SK-N-SH (cell line): ENCODE measurements around the gene OCA2. TPM values are rescaled to one million over a fixed set of nuclear protein-coding genes. Genes with fewer than 3 reads are reported as not detected.

Experiments
- CTCF ChIA-PET: fragments of 300-600, 350-600 bp; formaldehyde crosslinking; extraction: SDS; loops from one replicate; lab custom pipeline; 2021; lab: Yijun Ruan, JAX
- POLR2A ChIA-PET: fragments of 350-600 bp; sonication (Branson Sonifier 250); formaldehyde crosslinking; extraction: SDS; loops from one replicate; lab custom pipeline; 2020; ENCODE audit warnings: antibody characterized with exemption, inconsistent platforms; lab: Yijun Ruan, JAX
- DNase-seq: peaks from one replicate; pipeline ENCODE4 v3.0.0; 2012
- H2AFZ ChIP-seq: fragments of 200-600 bp; sonication (generic); 2 replicates; pipeline ENCODE4 v1.8.1; 2016; ENCODE audit warnings: antibody characterized with exemption, mild to moderate bottlenecking, low read depth
- H3F3A ChIP-seq: fragments of 200-600 bp; sonication (generic); replicated peaks from 2 replicates; pipeline ENCODE3; 2016; ENCODE audit warnings: antibody characterized with exemption, mild to moderate bottlenecking; ENCODE audit not compliant: insufficient read depth
- H3K27ac ChIP-seq, 2 experiments: fragments of 200-500 bp in 1 of 2; fragments of 200-600 bp in 1 of 2; sonication (Bioruptor generic) in 1 of 2; sonication (generic), shearing (Covaris generic) in 1 of 2; 2 replicates each; pipeline versions ENCODE4 v1.5.1 to v1.6.1; 2014 to 2016; ENCODE audit warnings: low read depth in 2 of 2, inconsistent platforms in 1 of 2, low read length in 1 of 2, mild to moderate bottlenecking in 1 of 2, mixed read lengths in 1 of 2
- H3K27me3 ChIP-seq: fragments of 200-600 bp; sonication (generic), shearing (Covaris generic); 2 replicates; pipeline ENCODE4 v1.6.1; 2016; ENCODE audit warnings: mixed run types; ENCODE audit not compliant: insufficient read depth
- H3K36me3 ChIP-seq, 2 experiments: fragments of 200-500 bp in 1 of 2; fragments of 200-600 bp in 1 of 2; sonication (Bioruptor generic) in 1 of 2; sonication (generic) in 1 of 2; replicated peaks in 1 of 2; 2 replicates each; pipeline versions ENCODE3 to v1.5.1; 2014 to 2016; ENCODE audit warnings: low read length in 1 of 2, mild to moderate bottlenecking in 1 of 2; ENCODE audit not compliant: insufficient read depth in 2 of 2, control insufficient read depth in 1 of 2
- H3K4me1 ChIP-seq, 2 experiments: fragments of 200-500 bp in 1 of 2; fragments of 200-600 bp in 1 of 2; sonication (Bioruptor generic) in 1 of 2; sonication (generic), shearing (Covaris generic) in 1 of 2; 2 replicates each; pipeline versions ENCODE4 v1.5.1 to v1.6.1; 2014 to 2016; ENCODE audit warnings: low read depth in 1 of 2, low read length in 1 of 2, mixed run types in 1 of 2; ENCODE audit not compliant: insufficient read depth in 2 of 2, control insufficient read depth in 1 of 2
- H3K4me2 ChIP-seq: fragments of 200-600 bp; sonication (generic), shearing (Covaris generic); 2 replicates; pipeline ENCODE4 v1.6.1; 2017; ENCODE audit warnings: mixed run types
- H3K4me3 ChIP-seq, 2 experiments: fragments of 200-500 bp in 1 of 2; fragments of 200-600 bp in 1 of 2; sonication (Bioruptor generic) in 1 of 2; sonication (generic), shearing (Covaris generic) in 1 of 2; 2 replicates each; pipeline versions ENCODE4 v1.5.1 to v1.8.1; 2014 to 2016; ENCODE audit warnings: low read depth in 2 of 2, inconsistent platforms in 1 of 2, low read length in 1 of 2, mild to moderate bottlenecking in 1 of 2, mixed read lengths in 1 of 2, moderate library complexity in 1 of 2
- H3K79me2 ChIP-seq: fragments of 200-600 bp; sonication (generic); 2 replicates; pipeline ENCODE4 v1.8.1; 2017; ENCODE audit warnings: mild to moderate bottlenecking; ENCODE audit not compliant: insufficient read depth
- H3K9ac ChIP-seq: fragments of 200-600 bp; sonication (generic); 2 replicates; pipeline ENCODE4 v1.6.1; 2017; ENCODE audit warnings: mixed run types
- H3K9me2 ChIP-seq: fragments of 200-600 bp; sonication (generic); 2 replicates; pipeline ENCODE4 v1.6.1; 2017; ENCODE audit warnings: mixed run types
- H3K9me3 ChIP-seq: fragments of 200-600 bp; sonication (generic); 2 replicates; pipeline ENCODE4 v1.6.1; 2017; ENCODE audit warnings: mixed run types, mild to moderate bottlenecking, moderate library complexity
- H4K20me1 ChIP-seq: fragments of 200-600 bp; sonication (generic); 2 replicates; pipeline ENCODE4 v1.6.1; 2017; ENCODE audit warnings: mild to moderate bottlenecking, mixed run types; ENCODE audit not compliant: insufficient read depth
- ELF1 ChIP-seq: IDR thresholded peaks from 2 replicates; pipeline ENCODE4 v1.4.0; 2012
- EP300 ChIP-seq, 2 experiments: IDR thresholded peaks; 2 replicates each; pipeline versions ENCODE4 v1.4.0 to v1.6.1; 2012; ENCODE audit warnings: borderline replicate concordance in 1 of 2, low read depth in 1 of 2, low read length in 1 of 2
- FOSL2 ChIP-seq: IDR thresholded peaks from 2 replicates; pipeline ENCODE4 v1.4.0; 2012; ENCODE audit warnings: low read depth, mild to moderate bottlenecking, moderate library complexity, borderline replicate concordance
- FOXM1 ChIP-seq: IDR thresholded peaks from 2 replicates; pipeline ENCODE4 v1.4.0; 2012; ENCODE audit warnings: low read depth, mild to moderate bottlenecking
- GATA2 ChIP-seq: sonication (generic); formaldehyde crosslinking; IDR thresholded peaks from 2 replicates; pipeline ENCODE4 v1.5.0; 2020; ENCODE audit warnings: mild to moderate bottlenecking, missing genetic modification reagents
- JUND ChIP-seq: IDR thresholded peaks from 2 replicates; pipeline ENCODE4 v1.4.0; 2012
- NFIC ChIP-seq: IDR thresholded peaks from 2 replicates; pipeline ENCODE4 v1.4.0; 2012; ENCODE audit warnings: borderline replicate concordance
- NRF1 ChIP-seq: IDR thresholded peaks from 2 replicates; pipeline ENCODE4 v1.6.1; 2012; ENCODE audit warnings: low read depth, mild to moderate bottlenecking, low read length
- POLR2AphosphoS5 ChIP-seq: IDR thresholded peaks from 2 replicates; pipeline ENCODE4 v1.6.1; 2012; ENCODE audit warnings: low read depth, low read length
- SMC3 ChIP-seq: IDR thresholded peaks from 2 replicates; pipeline ENCODE4 v1.6.1; 2012; ENCODE audit warnings: low read depth, low read length, improper control_type of control experiment
- TCF12 ChIP-seq: IDR thresholded peaks from 2 replicates; pipeline ENCODE4 v1.4.0; 2012
- YY1 ChIP-seq: IDR thresholded peaks from 2 replicates; pipeline ENCODE4 v1.4.0; 2012; ENCODE audit warnings: low read depth, mild to moderate bottlenecking
- WGBS: methylation state at CpG from one replicate; pipeline ENCODE4 v1.1.6; 2017; ENCODE audit warnings: low lambda C conversion rate; 5-methylcytosine and 5-hydroxymethylcytosine counted together
- polyA plus RNA-seq, 3 experiments: library from polyadenylated mRNA; depleted of rRNA; stranded (reverse); fragments of >200 nt; gene quantifications; 2 replicates each; pipeline ENCODE4 v1.2.3, GENCODE V29; 2012
- TF ChIP-seq, protein P1 (sequence below): fragments of 150-350 bp; IDR thresholded peaks from 2 replicates; pipeline ENCODE4 v1.6.1; 2016; ENCODE audit warnings: mild to moderate bottlenecking, low read depth, low read length
- TF ChIP-seq, protein P2 (sequence below): IDR thresholded peaks from 2 replicates; pipeline ENCODE4; 2012
- TF ChIP-seq, protein P3 (sequence below): fragments of 200-600 bp; sonication (generic); IDR thresholded peaks from 2 replicates; pipeline ENCODE4 v1.6.1; 2017; ENCODE audit warnings: antibody characterized with exemption, mild to moderate bottlenecking, moderate library complexity

Gene OCA2
- polyA plus RNA-seq, 1 of the 3 experiments (the other 2 are of a cell fraction), result 0.16 TPM

DNA sequence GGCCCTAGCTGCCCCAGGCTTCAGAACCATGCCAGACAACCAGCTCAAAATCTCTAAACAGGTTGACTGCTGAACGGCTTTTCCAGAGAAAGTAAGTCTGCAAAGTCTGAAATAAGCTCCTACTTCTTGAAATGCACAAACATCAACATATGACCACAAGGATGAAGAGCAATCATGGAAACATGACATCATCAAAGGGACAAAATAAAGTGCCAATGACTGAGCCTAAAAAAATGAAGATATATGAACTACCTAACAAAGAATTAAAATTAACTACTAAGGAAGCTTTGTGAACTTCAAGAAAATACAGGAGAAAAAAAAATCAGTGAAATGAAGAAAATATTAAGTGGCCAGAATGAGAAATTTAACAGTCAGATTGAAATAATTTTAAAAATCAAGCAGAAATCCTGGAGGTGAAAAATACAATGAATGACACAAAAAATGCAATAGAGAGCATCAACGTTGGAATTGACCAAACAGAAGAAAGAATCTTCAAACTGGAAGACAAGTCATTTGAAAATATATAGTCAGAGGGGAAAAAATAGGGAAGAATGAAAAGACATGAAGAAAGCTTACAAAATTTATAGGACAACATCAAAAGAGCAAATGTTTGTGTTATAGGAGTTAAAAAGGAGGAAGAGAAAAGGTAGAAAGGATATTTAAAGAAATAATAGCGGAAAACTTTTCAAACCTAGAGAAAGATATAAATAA lies 364.2 kb downstream of the OCA2 start (continued):
- TF ChIP-seq, protein P1, sequence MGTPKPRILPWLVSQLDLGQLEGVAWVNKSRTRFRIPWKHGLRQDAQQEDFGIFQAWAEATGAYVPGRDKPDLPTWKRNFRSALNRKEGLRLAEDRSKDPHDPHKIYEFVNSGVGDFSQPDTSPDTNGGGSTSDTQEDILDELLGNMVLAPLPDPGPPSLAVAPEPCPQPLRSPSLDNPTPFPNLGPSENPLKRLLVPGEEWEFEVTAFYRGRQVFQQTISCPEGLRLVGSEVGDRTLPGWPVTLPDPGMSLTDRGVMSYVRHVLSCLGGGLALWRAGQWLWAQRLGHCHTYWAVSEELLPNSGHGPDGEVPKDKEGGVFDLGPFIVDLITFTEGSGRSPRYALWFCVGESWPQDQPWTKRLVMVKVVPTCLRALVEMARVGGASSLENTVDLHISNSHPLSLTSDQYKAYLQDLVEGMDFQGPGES, result no peak
- no peak for TF ChIP-seq POLR2AphosphoS5

DNA sequence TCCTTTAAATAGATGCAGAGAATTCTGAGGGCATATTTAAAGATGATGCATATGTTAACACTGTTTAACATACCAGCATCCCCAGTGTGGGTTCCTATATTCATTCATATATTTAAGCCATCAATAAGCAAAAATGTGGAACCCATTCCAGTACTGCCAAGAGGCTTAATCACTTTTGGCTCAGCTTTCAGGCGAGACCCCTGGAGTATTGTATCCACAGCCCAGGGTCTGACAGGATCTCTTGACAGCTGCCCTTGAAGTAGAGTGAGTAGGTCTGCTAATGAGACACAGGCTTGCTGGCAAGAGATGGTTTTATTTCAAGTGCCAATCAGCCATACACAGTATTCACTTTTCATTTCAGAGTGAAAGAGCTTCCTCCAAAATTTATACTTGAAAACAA lies 367.3 kb downstream of the OCA2 start:
- no peak for TF ChIP-seq POLR2AphosphoS5
- TF ChIP-seq FOSL2, result no peak
- TF ChIP-seq, protein P2, sequence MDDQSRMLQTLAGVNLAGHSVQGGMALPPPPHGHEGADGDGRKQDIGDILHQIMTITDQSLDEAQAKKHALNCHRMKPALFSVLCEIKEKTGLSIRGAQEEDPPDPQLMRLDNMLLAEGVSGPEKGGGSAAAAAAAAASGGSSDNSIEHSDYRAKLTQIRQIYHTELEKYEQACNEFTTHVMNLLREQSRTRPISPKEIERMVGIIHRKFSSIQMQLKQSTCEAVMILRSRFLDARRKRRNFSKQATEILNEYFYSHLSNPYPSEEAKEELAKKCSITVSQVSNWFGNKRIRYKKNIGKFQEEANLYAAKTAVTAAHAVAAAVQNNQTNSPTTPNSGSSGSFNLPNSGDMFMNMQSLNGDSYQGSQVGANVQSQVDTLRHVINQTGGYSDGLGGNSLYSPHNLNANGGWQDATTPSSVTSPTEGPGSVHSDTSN, result no peak
- 0% methylated on average over 1 of the region's 1 CpG for WGBS
- H3K4me2 ChIP-seq, result no peak overlapping the region
- no peak overlapping the region for H3K4me3 ChIP-seq
- no peaks in the 10 kb centered on the region for H3K27me3 ChIP-seq
- no peak overlapping the region for H3K9ac ChIP-seq
- no peak overlapping the region for H3K27ac ChIP-seq
- H3K79me2 ChIP-seq, result no peaks in the 10 kb centered on the region
- H3K36me3 ChIP-seq, result no peaks in the 10 kb centered on the region
- POLR2A ChIA-PET, result no interaction called here
- no peaks in the 10 kb centered on the region for H3K4me1 ChIP-seq
- H3K9me3 ChIP-seq, result no peaks in the 10 kb centered on the region
- H3K9me2 ChIP-seq, result no peaks in the 10 kb centered on the region
- no peak for DNase-seq
- no peak overlapping the region for H2AFZ ChIP-seq
- no peaks in the 10 kb centered on the region for H3F3A ChIP-seq
- H4K20me1 ChIP-seq, result no peaks in the 10 kb centered on the region
- CTCF ChIA-PET, result no interaction called here

DNA sequence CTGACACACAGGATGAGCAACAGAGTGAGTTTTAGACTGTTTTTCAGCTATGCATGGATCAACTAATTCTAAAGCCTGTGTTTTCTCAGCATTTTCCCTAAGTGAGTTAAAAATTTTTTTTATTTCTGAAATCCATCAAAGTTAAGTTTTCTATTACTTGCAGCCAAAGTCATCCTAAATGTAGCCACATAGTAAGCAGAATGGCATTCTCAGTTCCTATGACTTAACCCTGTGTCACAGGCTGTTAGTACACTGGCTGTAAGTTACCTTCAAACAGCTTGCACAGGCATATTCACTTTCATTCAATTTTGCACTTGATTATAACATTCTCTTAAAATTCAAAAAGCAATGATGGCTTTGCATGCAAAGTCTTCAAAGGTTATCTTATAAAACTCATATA lies 368.2 kb downstream of the OCA2 start:
- H3K27me3 ChIP-seq, result no peaks in the 10 kb centered on the region
- H3K79me2 ChIP-seq, result no peaks in the 10 kb centered on the region
- H3K27ac ChIP-seq, result no peak overlapping the region
- no peaks in the 10 kb centered on the region for H3F3A ChIP-seq
- no peaks in the 10 kb centered on the region for H4K20me1 ChIP-seq
- no peaks in the 10 kb centered on the region for H3K9me2 ChIP-seq
- no peak overlapping the region for H3K4me2 ChIP-seq
- H2AFZ ChIP-seq, result no peak overlapping the region
- no peaks in the 10 kb centered on the region for H3K36me3 ChIP-seq
- DNase-seq, result no peak
- CTCF ChIA-PET, result no interaction called here
- H3K4me3 ChIP-seq, result no peak overlapping the region
- TF ChIP-seq NRF1, result no peak
- no peak for TF ChIP-seq NFIC
- no peak for TF ChIP-seq SMC3
- TF ChIP-seq JUND, result no peak
- no peak for TF ChIP-seq TCF12
- TF ChIP-seq, protein P3, sequence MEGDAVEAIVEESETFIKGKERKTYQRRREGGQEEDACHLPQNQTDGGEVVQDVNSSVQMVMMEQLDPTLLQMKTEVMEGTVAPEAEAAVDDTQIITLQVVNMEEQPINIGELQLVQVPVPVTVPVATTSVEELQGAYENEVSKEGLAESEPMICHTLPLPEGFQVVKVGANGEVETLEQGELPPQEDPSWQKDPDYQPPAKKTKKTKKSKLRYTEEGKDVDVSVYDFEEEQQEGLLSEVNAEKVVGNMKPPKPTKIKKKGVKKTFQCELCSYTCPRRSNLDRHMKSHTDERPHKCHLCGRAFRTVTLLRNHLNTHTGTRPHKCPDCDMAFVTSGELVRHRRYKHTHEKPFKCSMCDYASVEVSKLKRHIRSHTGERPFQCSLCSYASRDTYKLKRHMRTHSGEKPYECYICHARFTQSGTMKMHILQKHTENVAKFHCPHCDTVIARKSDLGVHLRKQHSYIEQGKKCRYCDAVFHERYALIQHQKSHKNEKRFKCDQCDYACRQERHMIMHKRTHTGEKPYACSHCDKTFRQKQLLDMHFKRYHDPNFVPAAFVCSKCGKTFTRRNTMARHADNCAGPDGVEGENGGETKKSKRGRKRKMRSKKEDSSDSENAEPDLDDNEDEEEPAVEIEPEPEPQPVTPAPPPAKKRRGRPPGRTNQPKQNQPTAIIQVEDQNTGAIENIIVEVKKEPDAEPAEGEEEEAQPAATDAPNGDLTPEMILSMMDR, result no peak
- no peak for TF ChIP-seq GATA2 (CRISPR knock-in tag)
- TF ChIP-seq, protein P1, result no peak
- TF ChIP-seq POLR2AphosphoS5, result no peak
- no peak for TF ChIP-seq ELF1
- TF ChIP-seq FOXM1, result no peak
- no peak for TF ChIP-seq YY1
- TF ChIP-seq EP300 (IDR thresholded peaks at IDR 0.05; ENCODE audit: borderline replicate concordance in 1 of 2, low read depth in 1 of 2, low read length in 1 of 2), result no peak
- POLR2A ChIA-PET, result no interaction called here
- no peak overlapping the region for H3K9ac ChIP-seq
- H3K4me1 ChIP-seq, result no peaks in the 10 kb centered on the region
- no peaks in the 10 kb centered on the region for H3K9me3 ChIP-seq
